Coronary artery (tissue), 2 donors: ENCODE data around the gene PUDP.

Experiments
- DNase-seq: peaks from one replicate; pipeline ENCODE4 v3.0.0-alpha.2; 2017; ENCODE audit warnings: low spot score
- H3K27ac ChIP-seq, 2 donors: fragments of 200-600 bp; sonication (generic); one replicate each; pipeline ENCODE4 v1.5.1; 2016 to 2019
- H3K4me3 ChIP-seq: fragments of 200-600 bp; sonication (generic); 2 replicates; pipeline ENCODE4 v1.5.1; 2016; ENCODE audit warnings: mild to moderate bottlenecking, moderate library complexity
- TF ChIP-seq, protein P1 (sequence below): fragments of 200-600 bp; sonication (generic); IDR thresholded peaks from one replicate; pipeline ENCODE4 v1.5.1; 2019; ENCODE audit warnings: antibody characterized with exemption

PUDP gene

DNA sequence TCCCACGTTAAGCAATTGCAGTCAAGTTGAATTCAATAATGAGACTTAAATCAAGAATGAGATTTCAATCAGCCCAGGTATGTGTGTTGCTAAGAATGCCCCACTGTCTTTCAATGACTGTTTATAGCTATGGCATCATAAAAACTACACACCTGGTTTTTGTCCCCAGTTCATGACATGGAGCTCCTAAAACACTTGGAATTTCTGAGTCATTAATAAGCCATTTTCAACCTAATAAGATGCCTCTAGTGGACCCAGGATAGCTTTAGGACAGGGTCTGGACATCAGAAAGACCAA is 73.1 kb downstream of the PUDP start:
- Histone ChIP-seq H3K4me3 (no peak overlapping the region), H3K27ac (no peak overlapping the region)
- DNase-seq: no peak
- TF ChIP-seq, protein P1, sequence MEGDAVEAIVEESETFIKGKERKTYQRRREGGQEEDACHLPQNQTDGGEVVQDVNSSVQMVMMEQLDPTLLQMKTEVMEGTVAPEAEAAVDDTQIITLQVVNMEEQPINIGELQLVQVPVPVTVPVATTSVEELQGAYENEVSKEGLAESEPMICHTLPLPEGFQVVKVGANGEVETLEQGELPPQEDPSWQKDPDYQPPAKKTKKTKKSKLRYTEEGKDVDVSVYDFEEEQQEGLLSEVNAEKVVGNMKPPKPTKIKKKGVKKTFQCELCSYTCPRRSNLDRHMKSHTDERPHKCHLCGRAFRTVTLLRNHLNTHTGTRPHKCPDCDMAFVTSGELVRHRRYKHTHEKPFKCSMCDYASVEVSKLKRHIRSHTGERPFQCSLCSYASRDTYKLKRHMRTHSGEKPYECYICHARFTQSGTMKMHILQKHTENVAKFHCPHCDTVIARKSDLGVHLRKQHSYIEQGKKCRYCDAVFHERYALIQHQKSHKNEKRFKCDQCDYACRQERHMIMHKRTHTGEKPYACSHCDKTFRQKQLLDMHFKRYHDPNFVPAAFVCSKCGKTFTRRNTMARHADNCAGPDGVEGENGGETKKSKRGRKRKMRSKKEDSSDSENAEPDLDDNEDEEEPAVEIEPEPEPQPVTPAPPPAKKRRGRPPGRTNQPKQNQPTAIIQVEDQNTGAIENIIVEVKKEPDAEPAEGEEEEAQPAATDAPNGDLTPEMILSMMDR: no peak

DNA sequence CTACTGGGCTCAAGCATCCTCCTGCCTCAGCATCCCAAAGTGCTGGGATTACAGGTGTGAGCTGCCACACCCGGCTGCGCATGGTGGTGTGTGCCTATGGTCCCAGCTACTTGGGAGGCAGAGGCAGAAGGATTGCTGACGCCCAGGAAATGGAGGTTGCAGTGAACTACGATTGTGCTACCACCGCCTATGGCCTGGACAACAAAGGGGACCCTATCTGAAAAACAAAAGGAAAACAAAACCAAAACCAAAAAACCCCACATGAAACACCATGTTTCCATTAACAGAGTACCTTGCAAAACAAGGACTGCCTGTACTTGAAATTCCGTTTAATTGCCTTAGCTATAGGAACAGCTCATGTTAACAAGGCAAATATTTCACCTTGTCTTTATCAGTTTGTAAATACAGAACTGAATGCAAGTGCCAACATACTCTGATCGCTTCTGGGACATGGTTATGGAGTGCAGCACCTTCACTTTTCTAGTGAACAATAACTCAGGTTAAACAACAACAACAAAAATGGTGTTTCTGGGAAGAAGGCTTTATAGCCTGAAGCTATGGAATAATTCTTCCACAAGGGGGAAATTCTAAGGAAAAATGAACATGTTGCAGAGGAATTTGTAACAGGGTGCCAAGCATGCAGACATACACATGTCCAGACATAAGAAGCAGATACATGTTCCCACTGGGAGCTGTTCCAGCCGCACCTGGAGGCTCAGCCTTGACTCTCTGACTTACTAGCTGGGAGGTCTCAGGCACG is 73.6 kb downstream of the PUDP start:
- DNase-seq: no peak
- TF ChIP-seq, protein P1: no peak
- H3K4me3 ChIP-seq: no peak overlapping the region
- no peak overlapping the region for H3K27ac ChIP-seq

DNA sequence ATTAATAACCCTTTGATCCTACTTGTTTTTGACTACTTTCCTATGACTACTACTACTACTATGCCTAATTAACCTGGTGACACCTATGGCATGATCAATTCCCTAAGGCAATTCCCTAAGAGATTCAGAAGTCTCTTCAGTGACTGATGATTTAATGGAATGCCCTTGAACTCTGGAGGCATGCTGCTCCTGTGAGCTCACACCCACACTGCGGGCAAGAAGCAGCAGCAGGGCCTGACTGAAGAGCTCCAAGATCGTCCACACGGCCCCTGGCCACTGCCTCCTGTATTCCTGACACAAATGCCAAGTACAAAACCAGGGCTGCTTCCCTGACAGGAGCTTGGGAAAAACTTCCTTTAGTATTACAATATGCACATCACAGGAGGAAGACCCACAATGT is 74.6 kb downstream of the PUDP start:
- Histone ChIP-seq H3K4me3 (no peak overlapping the region), H3K27ac (no peak overlapping the region)
- TF ChIP-seq, protein P1: no peak
- no peak for DNase-seq

DNA sequence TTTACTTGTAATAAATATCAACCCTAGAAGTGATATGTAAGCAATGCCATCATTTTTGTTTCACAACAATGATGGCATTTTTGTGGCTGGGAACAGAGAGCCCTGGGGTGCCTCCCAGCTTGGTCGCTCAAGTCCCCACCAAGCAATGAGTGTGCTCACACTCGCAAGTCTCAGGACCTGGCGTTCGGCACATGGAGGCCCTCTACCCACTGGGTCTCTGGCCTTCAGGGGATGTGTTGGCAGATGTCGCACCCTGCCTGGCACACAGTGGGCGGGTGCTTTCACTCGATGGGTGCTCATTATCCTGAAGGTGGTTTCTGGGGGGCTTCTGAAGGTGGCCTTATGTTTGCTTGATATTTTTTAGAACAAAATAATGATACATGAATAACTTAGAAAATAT is 75.1 kb downstream of the PUDP start:
- no peak for DNase-seq
- TF ChIP-seq, protein P1: no peak
- H3K4me3 ChIP-seq: no peak overlapping the region
- H3K27ac ChIP-seq: no peak overlapping the region

DNA sequence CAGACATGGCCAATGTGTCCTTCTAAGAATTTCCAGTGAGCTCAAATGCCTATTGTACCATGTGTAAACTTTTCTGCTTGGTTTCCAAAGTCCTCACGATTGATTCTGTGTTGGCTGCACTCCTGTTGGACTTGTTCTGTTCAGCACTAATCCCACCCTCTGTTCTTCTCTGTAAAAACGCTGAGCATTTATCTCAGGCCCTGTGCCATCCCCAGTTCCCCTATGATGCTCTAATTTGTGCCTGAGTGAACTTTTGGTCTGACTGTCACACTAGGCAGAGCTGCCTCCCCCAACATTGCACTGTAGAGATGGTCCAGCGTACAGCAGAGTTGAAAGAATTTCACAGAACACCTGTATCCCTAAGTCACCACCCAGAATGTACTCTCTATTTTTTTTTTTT is 76.6 kb downstream of the PUDP start:
- DNase-seq: no peak
- Histone ChIP-seq H3K4me3 (no peak overlapping the region), H3K27ac (no peak overlapping the region)
- TF ChIP-seq, protein P1: no peak

DNA sequence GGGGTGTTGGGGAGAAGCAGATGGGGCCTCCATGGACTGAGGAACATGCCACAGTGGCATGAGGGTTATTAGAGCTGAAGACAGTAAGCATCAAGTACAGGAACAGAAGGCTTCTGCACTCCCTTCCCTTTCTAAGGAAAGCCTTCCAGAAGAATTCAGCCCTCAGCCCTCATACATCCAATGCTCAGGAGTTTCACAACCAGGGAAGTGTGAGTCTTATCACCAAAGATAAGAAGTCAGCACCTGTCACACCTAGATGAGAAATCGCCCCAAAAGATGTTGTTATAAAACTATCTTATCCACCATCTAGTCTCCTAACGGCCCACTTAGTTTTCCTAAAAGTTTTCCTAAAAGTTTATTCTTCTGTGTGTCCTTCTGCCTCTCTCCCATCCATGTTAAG is 78.4 kb downstream of the PUDP start:
- H3K4me3 ChIP-seq: no peak overlapping the region
- H3K27ac ChIP-seq: no peak overlapping the region
- TF ChIP-seq, protein P1: no peak
- DNase-seq: no peak

DNA sequence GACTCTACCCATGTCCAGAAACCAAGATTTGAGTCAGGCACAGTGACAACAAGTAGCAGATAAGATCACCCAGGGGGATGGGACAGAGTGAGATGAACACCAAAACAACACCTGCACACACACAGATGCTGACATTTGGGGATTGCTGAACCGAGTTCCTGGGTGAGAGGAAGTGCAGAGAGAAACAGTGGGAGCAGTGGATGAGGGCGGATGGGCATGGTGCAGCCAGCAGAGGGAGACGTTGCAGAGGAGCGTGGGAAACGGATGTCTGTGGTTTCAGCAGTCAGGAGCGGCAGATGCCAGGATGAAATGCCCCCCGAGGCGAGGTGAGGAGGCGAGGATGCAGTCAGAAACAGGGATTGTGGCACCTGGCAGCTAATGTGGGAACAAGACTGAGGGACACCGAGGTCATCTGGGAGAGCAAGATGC is 79.0 kb downstream of the PUDP start:
- no peak overlapping the region for H3K4me3 ChIP-seq
- H3K27ac ChIP-seq: no peak overlapping the region
- TF ChIP-seq, protein P1: no peak
- no peak for DNase-seq
